ENCODE results near the gene ZNF180.
"Not testable (repeated sequence)": the region's sequence is repeated elsewhere in the genome, so short reads cannot be mapped to it uniquely, and the experiment has no call there.

Gene ZNF180

DNA sequence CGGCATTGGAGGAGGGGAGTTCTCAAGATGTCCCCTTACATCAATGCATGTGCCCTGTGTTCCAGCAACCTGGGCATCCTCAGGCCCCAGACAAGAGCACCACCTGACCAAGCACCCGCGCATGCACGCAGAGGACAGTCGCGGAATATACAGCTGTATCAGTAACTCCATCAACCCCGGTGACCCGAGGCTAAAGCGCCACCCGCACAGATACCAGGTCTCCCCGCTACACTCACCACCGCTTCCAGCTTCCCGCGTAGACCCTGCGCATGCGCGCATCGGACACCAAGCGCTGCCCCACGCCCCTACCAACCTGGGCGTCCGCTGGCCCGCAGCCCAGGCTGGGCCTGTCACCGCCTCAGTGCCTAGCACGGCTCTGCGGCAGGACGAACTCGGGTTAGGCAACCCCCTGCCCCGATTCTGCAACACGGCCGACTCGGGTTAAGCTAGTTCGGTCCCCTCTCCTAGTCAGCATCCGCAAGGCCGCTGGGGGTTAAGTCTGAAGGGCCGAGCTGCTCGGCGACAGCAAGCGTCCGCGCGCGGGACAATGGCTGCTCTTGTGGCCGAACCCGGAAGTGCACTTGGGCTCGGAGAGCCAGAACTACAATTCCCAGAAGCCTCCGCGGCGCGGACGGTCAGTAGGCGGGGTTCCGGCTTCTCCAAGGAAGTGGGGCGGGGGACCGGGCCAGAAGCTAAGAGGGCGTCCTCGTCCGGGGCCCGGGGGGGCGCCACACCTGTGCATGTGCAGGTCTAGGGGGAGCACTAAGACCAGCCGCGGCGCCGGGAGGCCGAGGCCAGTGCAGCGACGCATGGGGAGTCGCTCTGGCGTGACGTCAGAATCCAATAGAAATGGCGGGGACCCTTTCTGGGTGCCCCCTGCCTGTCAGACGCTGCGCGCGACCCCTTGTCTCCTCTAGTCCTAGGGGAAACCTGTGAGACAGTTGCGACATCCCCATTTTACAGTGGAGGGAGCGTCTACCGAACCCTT, at the start of gene ZNF180:
ZNF180 (minus strand) TSS at position 561 of the 988 bp plus-strand sequence. CDS start 3,188 bp downstream, outside the sequence.
- peak; percentile 95 for DNase-seq

DNA sequence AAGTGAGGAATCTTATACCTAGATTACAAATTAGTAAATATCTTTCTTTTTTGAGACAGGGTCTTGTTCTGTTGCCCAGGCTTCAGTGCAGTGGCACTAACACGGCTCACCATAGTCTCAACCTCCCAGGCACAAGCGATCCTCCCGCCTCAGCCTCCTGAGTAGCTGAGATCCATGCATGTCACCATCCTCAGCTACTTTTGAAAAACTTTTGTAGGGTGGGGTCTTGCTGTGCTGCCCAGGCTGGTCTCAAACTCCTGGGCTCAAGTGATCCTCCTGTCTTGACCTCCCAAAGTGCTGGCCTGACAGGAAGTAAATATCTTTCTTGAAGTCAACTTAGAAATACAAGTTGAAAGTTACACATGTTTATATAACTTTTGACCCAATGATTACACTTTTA, 49.2 kb upstream of the ZNF180 start:
- no peak for DNase-seq

DNA sequence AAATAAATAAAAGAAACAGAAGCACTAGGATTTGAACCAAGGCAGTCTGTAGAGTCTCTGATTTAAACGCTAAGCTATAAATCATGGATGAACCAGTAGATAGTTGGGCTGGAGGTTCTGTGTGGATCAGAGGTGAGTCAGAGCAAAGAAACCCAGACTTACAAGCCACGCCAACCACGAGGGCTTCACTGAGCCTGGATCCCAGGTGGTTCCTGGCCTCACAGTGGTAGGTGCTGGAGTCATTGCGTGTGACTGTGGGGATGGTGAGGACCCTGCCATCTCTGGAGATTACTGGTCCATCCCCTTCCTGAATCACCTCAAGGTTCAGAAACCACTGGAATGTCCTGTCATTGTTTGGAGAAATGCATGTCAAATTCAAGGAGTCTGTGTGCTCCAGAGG, 48.4 kb upstream of the ZNF180 start:
- DNase-seq = no peak

DNA sequence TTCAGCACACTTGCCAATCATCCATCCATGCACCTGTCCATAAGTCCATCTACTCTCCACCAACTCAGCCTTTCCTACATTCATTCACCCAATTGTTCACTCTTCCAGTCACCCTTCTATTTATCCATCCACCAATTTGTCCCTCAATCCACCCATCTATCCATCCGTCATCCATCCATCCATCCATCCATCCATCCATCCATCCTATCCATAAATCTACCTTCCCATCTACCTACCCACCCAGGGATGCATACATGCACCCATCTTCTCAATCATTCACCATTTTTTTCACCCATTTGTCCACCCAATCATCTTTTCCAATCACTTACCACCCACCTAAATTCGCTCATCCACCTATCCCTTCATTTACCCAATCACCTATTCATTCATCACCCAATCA, 43.7 kb upstream of the ZNF180 start:
- no peak for DNase-seq

DNA sequence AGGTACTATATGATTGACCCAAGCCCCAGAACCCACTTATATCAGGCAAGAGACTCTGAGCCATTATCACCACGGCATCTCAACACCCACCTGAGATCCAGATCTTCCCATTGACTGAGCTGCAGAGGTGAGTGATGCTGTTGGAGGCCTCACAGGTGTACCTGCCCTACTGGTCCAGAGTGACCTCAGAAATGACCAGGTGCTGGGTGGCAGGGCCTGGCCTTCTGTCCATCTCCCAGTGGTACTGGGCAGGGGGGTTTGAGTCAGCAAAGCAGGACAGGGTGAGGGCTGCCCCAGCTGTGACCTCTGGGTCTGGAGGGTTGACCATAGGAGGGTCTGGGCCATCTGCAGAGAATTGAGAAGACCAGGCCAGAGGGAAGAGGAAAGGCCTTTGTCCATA, 42.3 kb upstream of the ZNF180 start:
- DNase-seq = no peak

DNA sequence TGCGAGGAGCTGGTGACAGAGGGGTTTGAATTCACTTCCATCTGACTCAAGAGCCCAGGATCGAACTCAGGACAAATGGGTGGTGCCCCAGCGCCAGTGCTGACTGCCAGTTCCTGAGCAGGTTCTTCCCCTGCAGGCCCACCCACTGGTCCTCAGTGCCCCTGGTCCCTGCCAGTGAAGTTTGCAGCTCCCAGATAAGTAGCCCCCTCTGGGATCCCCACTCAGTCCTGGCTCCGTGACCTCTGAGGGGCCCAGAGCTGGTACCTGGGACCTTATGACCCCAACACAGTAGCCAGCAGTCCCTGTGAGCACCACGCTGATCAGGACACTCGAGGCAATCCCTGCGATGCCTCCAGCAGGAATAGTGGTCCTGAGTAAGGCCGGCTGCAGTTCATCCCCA, 40.4 kb upstream of the ZNF180 start:
- no peak for DNase-seq

DNA sequence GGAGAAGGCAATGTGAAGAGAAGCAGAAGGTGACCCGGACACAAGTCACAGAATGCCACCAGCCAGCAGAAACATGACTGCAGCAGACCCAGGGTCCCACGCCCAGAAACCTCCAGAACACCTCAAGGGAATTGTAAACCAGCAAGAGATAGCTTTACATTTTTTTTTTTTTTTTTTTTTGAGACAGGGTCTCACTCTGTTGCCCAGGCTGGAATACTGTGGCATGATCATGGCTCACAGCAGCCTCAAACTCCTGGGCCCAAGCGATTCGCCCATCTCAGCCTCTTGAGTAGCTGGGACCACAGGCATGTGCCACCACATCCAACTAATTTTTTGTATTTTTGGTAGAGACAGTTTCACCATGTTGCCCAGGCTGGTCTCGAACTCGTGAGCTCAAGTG, 39.7 kb upstream of the ZNF180 start:
- no peak for DNase-seq

DNA sequence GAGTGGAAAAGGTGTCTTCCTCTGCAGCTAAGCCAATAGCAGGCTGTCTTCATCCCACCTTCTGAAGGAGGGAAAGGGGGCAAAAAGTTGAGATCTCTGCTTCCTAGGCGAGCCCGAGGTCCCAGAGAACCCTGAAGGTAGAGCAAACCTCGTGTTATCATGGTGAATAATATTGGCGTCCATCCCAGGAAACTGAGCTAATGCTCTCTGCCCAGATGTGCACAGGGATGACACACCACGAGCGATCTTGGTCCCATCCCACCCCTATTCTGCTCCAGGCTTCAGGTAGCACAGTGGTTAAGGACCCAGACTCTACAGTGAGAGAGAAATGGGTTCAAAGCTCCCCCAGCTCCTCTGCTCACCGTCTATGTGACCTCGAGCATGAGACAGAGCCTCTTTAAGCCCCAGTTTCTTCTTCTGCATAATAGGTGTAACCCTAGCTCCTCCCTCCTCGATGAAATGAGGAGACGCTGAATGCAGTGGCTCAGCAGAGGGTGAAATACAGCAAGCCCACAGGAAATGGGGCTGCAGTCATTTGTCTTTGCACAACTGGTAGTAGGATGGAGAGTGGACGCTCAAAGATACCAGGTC, 39.0 kb upstream of the ZNF180 start:
- no peak for DNase-seq

DNA sequence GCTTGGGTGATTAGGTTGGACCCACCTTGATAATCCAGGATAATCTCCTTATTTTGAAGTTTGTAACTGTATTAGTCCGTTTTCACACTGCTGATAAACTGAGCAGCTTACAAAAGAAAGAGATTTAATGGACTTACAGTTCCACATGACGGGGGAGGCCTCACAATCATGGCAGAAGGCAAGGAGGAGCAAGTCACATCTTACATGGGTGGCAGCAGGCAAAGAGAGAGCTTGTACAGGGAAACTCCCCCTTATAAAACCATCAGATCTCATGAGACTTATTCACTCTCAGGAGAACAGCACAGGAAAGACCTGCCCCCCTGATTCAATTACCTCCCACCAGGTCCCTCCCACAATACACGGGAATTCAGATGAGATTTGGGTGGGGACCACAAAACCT, 35.0 kb upstream of the ZNF180 start:
- not testable (repeated sequence) for DNase-seq

DNA sequence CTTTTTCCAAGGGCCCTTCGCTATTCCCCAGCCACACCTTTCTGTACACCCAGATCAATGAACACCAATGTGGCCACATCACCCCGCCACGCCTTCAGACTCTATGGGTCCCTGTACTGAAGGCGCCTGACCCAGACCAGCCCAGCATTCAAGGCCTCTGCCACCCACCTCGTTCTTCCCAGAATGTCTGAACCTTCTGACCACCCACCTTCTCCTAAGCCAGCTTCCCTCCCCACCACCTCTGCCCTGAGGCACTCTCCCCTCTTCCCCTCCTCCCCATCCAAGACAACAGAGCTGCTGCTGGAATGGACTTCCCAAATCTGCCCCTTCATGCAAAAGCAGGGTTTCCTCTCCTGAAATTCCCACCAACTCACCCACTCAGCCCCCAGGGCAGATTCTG, 32.5 kb upstream of the ZNF180 start:
- DNase-seq = no peak

DNA sequence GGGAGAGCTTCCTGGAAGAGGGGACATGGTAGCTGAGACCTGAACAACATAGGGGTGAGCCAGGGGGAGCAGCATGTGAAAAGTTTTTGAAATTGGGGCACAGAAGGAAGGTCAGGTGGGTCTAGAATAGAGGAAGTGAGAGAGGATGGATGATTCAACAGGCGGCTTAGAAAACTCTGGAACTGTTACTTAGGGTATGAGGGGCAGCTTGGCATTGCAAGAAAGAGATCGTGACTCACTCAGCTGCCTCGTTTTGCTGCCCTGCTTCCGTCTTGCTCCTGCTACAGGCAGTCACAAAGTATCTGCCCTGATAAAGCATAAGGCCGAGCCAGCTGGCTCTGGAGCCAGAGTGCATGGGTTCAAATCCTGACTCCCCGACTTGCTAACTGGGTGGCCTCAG, 30.5 kb upstream of the ZNF180 start:
- DNase-seq = no peak

DNA sequence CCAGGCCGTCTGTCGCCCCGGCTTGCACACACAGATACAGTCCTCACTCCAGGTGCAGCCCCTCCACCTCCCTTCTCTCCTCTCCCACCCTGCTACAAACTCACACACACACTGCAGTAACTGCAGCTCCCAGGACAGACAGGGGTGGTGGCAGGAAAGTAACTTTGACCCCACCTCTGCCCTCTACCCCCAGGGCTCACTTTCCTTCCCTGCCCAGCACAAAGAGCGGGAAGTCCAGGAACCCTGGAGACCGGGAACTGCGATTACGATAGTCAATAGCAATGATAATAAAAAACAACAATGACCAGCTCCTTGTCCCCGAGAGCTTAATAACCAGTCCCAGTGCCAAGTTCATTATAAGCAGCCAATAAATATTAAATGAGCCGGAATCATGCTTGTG, 29.2 kb upstream of the ZNF180 start, which contains the start of gene CEACAM20:
CEACAM20 (minus strand) TSS at position 140 of the 400 bp plus-strand sequence. CDS start 166 bp downstream, outside the sequence.
- no peak for DNase-seq

DNA sequence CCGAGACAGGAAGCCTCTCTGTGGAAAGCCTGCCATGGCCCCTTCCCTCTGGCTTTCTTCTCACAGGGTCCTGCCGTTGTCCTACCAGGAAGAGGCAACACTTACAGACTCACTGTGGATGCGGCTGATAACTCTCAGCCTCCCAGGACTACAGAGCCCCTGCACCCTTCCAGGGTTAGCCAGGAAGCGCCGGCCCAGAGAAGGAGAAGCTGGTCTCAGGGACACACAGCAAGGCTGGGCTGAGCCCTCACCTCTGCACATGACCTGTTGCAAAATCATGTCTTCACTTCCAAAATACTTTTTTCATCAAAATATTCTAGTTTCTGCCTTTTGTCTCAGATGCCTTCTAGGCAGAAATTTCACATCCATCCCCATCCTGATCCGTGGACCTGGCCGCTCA, 27.2 kb upstream of the ZNF180 start:
- no peak for DNase-seq

DNA sequence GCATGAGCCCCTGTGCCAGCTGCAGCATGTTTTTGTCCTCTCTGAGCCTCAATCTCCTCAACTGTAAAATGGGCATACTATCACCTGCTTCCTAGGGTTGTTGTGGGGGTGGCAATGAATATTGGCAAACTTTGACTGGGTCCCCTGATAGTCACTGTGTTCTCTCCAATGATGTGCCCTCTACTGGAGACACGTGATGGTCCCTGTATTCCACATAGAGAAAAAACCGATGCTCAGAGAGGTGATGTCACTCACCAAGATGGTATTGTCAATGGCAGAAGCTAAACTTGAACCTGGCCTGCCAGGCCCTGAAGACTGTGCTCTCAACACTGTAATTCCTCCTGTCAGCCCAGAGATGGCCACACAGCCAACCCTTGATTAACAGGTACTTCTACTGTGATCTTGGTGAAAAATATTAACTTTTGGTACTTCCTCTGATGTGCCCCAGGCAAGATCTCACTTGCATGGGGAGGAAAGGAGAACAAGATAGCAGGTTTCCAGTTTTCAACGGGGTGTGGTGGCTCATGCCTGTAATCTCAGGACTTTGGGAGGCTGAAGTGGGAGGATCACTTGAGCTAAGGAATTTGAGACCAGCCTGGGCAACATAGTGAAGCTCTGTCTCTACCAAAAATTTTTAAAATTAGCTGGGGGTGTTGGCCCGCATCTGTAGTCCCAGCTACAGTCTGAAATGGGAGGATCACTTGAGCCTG, 25.6 kb upstream of the ZNF180 start:
- no peak for DNase-seq

DNA sequence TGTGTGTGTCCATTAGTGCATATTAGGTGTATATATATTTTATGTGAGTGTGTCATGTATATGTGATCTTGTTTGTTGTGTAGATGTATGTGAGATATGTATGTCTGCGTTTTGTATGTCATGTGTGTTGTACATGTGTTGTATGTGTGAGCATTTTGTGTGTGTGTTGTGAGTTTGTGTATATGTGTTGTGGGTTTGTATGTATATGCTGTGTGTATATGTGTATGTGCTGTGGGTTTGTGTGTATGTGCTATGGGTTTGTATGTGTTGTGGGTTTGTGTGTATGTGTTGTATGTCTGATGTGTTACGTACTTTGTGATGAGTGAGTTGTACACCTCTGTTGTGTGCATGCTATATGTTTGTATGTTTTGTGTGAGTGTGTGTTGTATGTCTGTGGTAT, 21.0 kb upstream of the ZNF180 start:
- no peak for DNase-seq

DNA sequence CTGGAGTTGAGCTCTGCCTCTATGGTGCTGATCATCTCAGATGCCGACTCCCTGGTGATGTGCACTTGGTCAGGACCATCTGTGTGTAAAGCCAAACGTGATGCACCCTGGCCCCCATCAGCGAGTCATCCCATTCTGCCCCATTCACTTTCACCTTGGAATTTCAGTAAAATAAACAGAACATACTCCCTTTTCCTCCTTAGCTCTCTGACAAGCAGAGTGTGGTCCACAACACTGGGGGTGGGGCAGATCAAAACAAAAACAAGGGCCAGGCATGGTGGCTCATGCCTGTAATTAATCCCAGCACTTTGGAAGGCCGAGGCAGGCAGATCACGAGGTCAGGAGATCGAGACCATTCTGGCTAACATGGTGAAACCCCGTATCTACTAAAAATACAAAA, 16.8 kb upstream of the ZNF180 start:
- DNase-seq = no peak

DNA sequence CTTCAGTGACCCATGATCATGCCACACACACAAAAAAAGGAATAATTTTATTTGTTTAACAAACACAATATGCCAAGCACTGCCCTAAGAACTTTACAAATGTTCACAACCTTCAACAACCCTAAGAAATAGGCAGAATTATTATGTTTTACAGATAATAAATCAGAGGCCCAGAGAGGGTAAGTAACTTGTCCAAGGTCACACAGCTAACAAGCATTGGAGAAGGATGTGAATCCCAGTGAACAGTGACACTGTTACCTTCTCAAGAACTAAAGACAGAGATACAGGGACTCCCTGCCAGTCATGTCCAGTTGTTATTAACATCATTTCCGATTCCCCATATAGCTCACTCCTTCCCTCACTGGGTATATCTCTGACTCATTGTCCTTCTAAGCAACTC, 15.6 kb upstream of the ZNF180 start:
- DNase-seq = no peak

DNA sequence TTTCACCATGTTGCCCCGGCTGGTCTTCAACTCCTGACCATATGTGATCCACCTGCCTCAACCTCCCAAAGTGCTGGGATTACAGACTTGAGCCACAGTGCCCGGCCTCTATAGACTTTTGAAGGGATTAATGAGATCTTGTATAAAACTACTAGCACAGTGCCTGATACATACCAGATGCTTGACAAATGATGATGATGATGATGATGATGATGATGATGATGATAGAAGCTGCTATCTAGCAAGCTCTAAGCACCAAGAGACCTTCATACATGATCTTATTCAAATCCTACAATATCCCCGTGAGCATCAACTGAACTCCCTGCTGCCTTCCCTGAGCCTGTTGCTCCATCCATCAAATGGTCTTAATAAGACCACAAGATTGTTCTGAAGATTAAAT, 14.7 kb upstream of the ZNF180 start:
- DNase-seq = no peak

DNA sequence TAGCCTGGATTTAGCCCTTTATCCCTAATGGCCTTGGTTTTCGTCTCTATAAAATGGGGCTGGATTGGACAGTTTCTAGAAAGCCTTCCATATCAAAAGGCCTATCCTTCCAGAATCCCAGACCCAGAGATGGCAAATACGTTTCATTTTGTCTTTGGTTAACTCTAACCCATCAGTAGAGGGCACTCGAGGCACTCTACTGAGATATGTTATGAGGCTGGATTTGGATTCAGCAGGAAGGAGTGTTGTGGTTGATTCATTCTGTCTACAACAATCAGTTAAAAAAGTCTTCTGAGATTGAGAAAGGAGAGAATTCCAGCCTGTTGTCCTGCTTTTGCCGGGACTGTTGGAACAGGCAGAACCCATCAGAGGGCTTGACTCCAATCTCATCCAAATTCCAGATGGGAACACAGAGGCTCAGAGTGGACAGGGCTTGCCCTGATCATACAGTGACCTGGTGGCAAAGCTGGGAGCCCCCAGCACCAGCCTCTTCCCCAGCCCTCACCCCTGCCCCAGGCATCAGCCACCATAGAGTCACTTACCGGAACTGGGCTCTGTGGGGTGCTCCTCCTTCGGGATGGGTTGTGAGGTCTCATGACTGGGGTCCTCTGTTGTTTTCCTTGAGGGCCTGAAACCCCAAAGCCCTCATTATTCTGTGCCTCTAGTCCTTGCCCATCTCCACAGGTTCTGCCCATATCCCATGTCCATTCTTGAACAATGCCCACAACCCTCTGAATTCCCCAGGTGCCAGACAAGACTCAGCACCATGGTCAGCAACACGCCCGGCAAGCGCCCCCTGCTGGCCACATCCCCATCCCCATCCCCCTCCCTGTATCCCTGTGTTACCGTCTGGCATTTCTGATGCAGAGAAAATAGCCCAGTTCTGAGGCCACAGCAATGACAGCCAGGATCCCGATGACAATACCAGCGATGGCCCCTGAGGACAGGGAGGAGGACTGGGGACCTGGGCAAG, 12.3 kb upstream of the ZNF180 start:
- DNase-seq = peak; percentile 13

DNA sequence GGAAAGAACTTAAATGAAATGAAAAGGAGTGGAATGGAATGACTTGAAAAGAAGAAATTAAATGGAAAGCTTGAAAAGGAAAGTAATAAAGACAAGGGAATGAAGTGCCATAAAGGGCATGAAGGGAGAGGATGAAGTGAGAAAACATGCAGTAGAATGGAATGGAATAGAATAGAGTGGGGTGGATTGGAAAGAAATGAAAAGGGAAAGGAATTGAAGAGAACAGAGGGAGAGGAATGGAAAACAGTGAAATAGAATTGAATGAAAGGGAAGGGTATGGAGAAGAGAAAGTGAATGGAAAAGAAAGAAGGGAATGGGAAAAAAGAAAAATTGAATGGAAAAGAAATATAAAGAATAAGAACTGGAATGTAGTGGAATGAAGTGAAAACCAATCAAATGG, 9.2 kb upstream of the ZNF180 start:
- no peak for DNase-seq

DNA sequence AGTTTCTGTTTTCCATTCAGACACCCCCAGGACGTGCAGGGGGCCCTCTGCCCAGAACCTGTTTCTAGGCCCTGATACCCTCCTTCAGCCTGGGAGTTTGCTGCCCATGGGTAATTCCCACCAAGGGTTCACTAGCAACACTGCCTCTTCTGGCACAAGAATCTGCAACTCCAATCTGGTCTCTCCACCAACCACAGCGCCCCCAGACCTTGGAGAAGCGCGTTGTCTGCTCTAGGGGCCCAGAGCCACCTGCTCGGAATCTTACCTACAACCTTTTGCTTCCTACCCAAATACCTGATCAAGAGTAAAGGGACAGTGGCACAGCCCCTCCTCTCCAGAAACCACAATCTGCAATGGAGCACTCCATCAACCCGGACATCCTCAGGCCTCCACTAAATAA, 763 bp downstream of the ZNF180 start:
- no peak for DNase-seq

DNA sequence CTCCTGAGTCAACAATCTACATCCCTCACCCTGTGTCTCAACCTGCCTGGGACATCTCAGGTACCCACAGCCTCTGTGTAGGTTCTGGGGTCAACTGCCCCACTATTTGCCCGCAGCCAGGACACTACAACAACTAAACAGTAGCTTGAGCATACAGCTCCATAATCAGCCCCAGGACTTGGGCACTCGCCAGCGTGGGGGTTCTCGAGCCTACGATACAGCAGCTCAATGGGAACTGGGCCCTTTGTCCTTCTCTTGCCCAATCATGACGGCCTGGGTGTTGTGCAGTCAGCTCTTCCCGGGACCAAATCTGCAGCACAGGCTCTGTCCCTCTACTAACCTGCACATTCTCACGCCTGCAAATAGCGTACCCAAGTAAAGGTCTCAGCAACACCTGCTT, 1.3 kb downstream of the ZNF180 start:
- DNase-seq = no peak

All from CD4-positive, alpha-beta T cell treated with Interleukin-10 for 1 hour (primary cell).